ENCODE measurements around the gene MAL.

DNA sequence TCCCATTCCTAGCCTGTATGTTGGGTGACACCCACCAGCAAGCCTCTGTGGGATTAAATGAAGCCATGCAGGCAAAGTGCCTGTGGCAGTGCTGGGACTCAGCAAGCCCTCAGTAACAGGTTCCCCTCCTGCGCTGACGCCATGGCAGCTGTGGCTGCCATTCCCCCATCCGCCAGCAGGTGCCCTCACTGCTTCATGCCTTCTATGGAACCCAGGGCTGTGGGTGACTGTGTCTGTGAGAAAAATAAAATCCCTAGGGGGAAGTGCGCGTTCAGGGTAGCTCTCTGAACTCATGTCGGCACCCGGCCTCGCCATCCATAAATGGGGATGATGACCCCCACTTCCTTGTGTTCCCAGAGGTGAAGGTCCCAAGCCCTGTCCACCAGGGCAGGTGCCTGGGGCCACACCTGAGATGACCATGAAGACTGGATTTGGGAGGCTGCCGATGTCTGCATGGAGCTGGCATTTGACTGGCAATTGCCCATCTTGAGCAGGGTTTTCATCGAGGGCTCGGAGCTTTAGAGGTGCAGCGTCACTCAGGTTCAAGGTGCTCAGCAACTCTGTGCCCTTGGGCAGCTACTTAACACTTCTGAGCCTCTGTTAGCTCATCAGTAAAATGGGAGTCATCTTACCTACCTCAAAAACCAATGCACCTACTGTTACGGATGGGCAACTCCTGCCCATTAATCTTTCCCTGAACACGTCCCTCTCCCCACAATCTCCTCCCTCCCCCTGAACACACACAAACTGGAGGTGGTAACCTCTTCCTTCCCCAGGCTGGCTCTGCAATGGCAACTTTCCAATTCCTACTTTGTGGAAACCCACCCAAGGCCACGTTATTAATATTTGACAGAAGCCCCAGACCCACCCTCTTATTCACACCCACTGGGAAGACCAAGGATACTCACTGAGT lies 2.9 kb upstream of the MAL start:
- TF ChIP-seq, protein P1, sequence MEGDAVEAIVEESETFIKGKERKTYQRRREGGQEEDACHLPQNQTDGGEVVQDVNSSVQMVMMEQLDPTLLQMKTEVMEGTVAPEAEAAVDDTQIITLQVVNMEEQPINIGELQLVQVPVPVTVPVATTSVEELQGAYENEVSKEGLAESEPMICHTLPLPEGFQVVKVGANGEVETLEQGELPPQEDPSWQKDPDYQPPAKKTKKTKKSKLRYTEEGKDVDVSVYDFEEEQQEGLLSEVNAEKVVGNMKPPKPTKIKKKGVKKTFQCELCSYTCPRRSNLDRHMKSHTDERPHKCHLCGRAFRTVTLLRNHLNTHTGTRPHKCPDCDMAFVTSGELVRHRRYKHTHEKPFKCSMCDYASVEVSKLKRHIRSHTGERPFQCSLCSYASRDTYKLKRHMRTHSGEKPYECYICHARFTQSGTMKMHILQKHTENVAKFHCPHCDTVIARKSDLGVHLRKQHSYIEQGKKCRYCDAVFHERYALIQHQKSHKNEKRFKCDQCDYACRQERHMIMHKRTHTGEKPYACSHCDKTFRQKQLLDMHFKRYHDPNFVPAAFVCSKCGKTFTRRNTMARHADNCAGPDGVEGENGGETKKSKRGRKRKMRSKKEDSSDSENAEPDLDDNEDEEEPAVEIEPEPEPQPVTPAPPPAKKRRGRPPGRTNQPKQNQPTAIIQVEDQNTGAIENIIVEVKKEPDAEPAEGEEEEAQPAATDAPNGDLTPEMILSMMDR (IDR thresholded peaks at IDR 0.05): peak; percentile 62 to 93
- TF ChIP-seq POLR2AphosphoS5 (IDR thresholded peaks at IDR 0.05): no peak
- TF ChIP-seq POLR2A (IDR thresholded peaks at IDR 0.05): no peak
- TF ChIP-seq EP300 (IDR thresholded peaks at IDR 0.05): no peak

Measured in suprapubic skin (tissue), 4 donors.